PC-9 (cell line): ENCODE results near the gene C16orf46. TPM values are rescaled to one million over a fixed set of nuclear protein-coding genes. Genes with fewer than 3 reads are reported as not detected.

Experiments used
- BruUV-seq: library from RNA; stranded (reverse); fragments of 400-500 nt; replicated peaks from 2 replicates; lab custom pipeline; 2021; lab: Mats Ljungman, UMichigan
- CTCF ChIA-PET: fragments of 300-600 bp; sonication (Branson Sonifier 250); formaldehyde crosslinking; loops from one replicate; lab custom pipeline; 2022; ENCODE audit warnings: antibody characterized with exemption; lab: Charles Lee
- POLR2A ChIA-PET: fragments of 300-600 bp; sonication (Branson Sonifier 250); formaldehyde crosslinking; loops from one replicate; lab custom pipeline; 2022; ENCODE audit warnings: antibody characterized with exemption; ENCODE audit not compliant: unreplicated experiment; lab: Charles Lee
- DNase-seq, 2 experiments: peaks; one replicate each; pipeline versions ENCODE4 v3.0.0 to v3.0.0-alpha.2; 2015 to 2022; ENCODE audit warnings: mixed read lengths in 1 of 2
- H2AFZ ChIP-seq: fragments of 200-600 bp; sonication (generic); 2 replicates; pipeline ENCODE4 v1.8.1; 2017; ENCODE audit warnings: antibody characterized with exemption
- H3F3A ChIP-seq: fragments of 200-600 bp; sonication (generic); 2 replicates; pipeline ENCODE4 v1.8.1; 2017; ENCODE audit warnings: antibody characterized with exemption, mild to moderate bottlenecking, low read depth; ENCODE audit not compliant: insufficient read depth
- H3K27ac ChIP-seq: fragments of 200-600 bp; sonication (generic); 2 replicates; pipeline ENCODE4 v1.6.1; 2016; ENCODE audit warnings: mixed run types
- H3K27me3 ChIP-seq: fragments of 200-600 bp; sonication (generic); 2 replicates; pipeline ENCODE4 v1.6.1; 2016; ENCODE audit warnings: low read depth, mixed run types; ENCODE audit not compliant: insufficient read depth
- H3K36me3 ChIP-seq: fragments of 200-600 bp; sonication (generic); 2 replicates; pipeline ENCODE4 v1.6.1; 2016; ENCODE audit warnings: low read depth, mixed run types
- H3K4me1 ChIP-seq: fragments of 200-600 bp; sonication (generic); replicated peaks from 2 replicates; pipeline ENCODE4 v1.6.1; 2016; ENCODE audit warnings: mixed run types; ENCODE audit not compliant: insufficient read depth
- H3K4me2 ChIP-seq: fragments of 200-600 bp; sonication (generic); 2 replicates; pipeline ENCODE4 v1.6.1; 2017; ENCODE audit warnings: mixed run types
- H3K4me3 ChIP-seq: fragments of 200-600 bp; sonication (generic); 2 replicates; pipeline ENCODE4 v1.6.1; 2016; ENCODE audit warnings: mixed run types
- H3K79me2 ChIP-seq: fragments of 200-600 bp; sonication (generic); 2 replicates; pipeline ENCODE4 v1.6.1; 2017; ENCODE audit warnings: low read depth, mixed run types
- H3K9me2 ChIP-seq: fragments of 200-600 bp; sonication (generic); 2 replicates; pipeline ENCODE4 v1.8.1; 2017; ENCODE audit warnings: mild to moderate bottlenecking; ENCODE audit not compliant: insufficient read depth
- H3K9me3 ChIP-seq: fragments of 200-600 bp; sonication (generic); 2 replicates; pipeline ENCODE4 v1.8.1; 2016; ENCODE audit warnings: low read depth; ENCODE audit not compliant: insufficient read depth
- H4K20me1 ChIP-seq: fragments of 200-600 bp; sonication (generic); 2 replicates; pipeline ENCODE4 v1.8.1; 2017; ENCODE audit not compliant: insufficient read depth
- CTCF ChIP-seq: fragments of 200-600 bp; sonication (generic); conservative IDR thresholded peaks from 2 replicates; pipeline ENCODE4 v1.6.1; 2017; ENCODE audit warnings: mixed run types, antibody characterized with exemption, mild to moderate bottlenecking, moderate library complexity
- EZH2 ChIP-seq: fragments of 200-600 bp; sonication (generic); IDR thresholded peaks from 2 replicates; pipeline ENCODE4 v1.8.0; 2017; ENCODE audit warnings: antibody characterized with exemption, low read depth
- intact Hi-C: fragments of 100-400 bp; cut with micrococcal nuclease; formaldehyde crosslinking; loops from one replicate; pipeline ENCODE4 v1.10.0; 2022; ENCODE audit not compliant: unreplicated experiment
- total RNA-seq: library from RNA; stranded (reverse); gene quantifications from 2 replicates; pipeline ENCODE4 v1.2.3, GENCODE V29; 2021

Gene C16orf46
- total RNA-seq, 1 experiment from 2014 or later: 0.92 TPM

- no peaks in the 10 kb centered on the region for H3F3A ChIP-seq
- peak within 1 kb of the TSS; percentile 24; the same call in 1 of the 2 replicates for H3K27ac ChIP-seq
- H3K27me3 ChIP-seq: no peaks in the 10 kb centered on the region
- peak; percentile 76 to 85 for DNase-seq
- peaks cover 5% of the 10 kb centered on the region; the same call in 1 of the 2 replicates for H4K20me1 ChIP-seq
- CTCF ChIA-PET: interaction anchor here (0.6 to 1.0 kb wide), 7 partner anchors 10 to 1170 kb away, joined by 3 to 6 read pairs (median 4); no protein-coding TSS in a partner anchor
- H3K4me2 ChIP-seq: peak within 1 kb of the TSS; percentile 97
- peaks cover 10% of the 10 kb centered on the region; the same call in 1 of the 2 replicates for H3K36me3 ChIP-seq
- BruUV-seq: no TSS peak
- H3K9me2 ChIP-seq: no peaks in the 10 kb centered on the region
- H2AFZ ChIP-seq: peak within 1 kb of the TSS; percentile 87
- TF ChIP-seq EZH2: no peak
- peak; percentile 84 for TF ChIP-seq CTCF
- peak within 1 kb of the TSS; percentile 91 for H3K4me3 ChIP-seq
- H3K9me3 ChIP-seq: no peaks in the 10 kb centered on the region
- peaks cover 16% of the 10 kb centered on the region for H3K4me1 ChIP-seq
- intact Hi-C loops: loop anchor here (1.0 to 10.0 kb wide), 6 partner anchors 41 to 702 kb away; partner anchors contain the start of gene GAN
- POLR2A ChIA-PET: interaction anchor here (0.6 kb wide), 1 partner anchor 367 kb away, joined by 5 read pairs; no protein-coding TSS in a partner anchor
- peaks cover 43% of the 10 kb centered on the region for H3K79me2 ChIP-seq
These were observed 41.6 kb downstream of the C16orf46 start, which contains the start of gene ATMIN for GRCh38 chr16:81035398-81035974. Gene ATMIN, plus strand, starts transcription at chr16:81035842. Its CDS starts 29 bp downstream, at chr16:81035871.

DNA sequence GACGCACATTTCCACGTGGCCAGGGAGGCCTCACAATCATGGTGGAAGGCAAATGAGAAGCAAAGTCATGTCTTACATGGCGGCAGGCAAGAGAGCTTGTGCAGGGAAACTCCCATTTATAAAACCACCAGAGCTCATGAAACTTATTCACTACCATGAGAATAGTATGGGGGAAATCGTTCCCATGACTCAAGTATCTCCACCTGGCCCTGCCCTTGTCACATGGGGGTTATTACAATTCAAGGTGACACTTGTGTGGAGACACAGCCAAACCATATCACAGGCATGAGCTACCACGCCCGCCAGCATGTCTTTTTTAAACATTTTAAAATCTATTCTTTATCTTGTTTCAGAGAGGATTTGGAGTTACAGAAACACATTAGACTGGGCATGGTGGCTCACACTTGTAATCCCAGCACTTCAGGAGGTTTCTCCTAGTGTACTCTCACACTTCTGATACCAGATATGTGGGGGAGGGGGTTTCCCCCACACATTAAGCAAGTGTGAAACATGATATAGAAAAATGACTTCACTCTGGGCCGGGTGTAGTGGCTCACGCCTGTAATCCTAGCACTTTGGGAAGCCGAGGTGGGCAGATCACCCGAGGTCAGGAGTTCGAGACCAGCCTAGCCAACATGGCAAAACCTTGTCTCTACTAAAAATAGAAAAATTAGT lies 47.0 kb downstream of the C16orf46 start:
- no peaks in the 10 kb centered on the region for H4K20me1 ChIP-seq
- no peaks in the 10 kb centered on the region for H3K9me3 ChIP-seq
- H3K27ac ChIP-seq: no peak overlapping the region
- intact Hi-C loops: loop anchor here (10.0 kb wide), 1 partner anchor 335 kb away; no protein-coding TSS in a partner anchor
- BruUV-seq: no TSS peak
- no peaks in the 10 kb centered on the region for H3K79me2 ChIP-seq
- ChIA-PET CTCF (interaction anchor here (0.6 kb wide), 1 partner anchor 274 kb away, joined by 3 read pairs; no protein-coding TSS in a partner anchor), POLR2A (interaction anchor here (0.6 kb wide), 1 partner anchor 20 kb away, joined by 3 read pairs; no protein-coding TSS in a partner anchor)
- H3K9me2 ChIP-seq: no peaks in the 10 kb centered on the region
- no peak for DNase-seq
- peaks cover 2% of the 10 kb centered on the region for H3K4me1 ChIP-seq
- no peak overlapping the region for H3K4me3 ChIP-seq
- no peak overlapping the region for H2AFZ ChIP-seq
- H3K4me2 ChIP-seq: no peak overlapping the region
- TF ChIP-seq CTCF: no peak
- no peak for TF ChIP-seq EZH2
- peaks cover 4% of the 10 kb centered on the region; the same call in 1 of the 2 replicates for H3K36me3 ChIP-seq
- H3K27me3 ChIP-seq: no peaks in the 10 kb centered on the region
- no peaks in the 10 kb centered on the region for H3F3A ChIP-seq

DNA sequence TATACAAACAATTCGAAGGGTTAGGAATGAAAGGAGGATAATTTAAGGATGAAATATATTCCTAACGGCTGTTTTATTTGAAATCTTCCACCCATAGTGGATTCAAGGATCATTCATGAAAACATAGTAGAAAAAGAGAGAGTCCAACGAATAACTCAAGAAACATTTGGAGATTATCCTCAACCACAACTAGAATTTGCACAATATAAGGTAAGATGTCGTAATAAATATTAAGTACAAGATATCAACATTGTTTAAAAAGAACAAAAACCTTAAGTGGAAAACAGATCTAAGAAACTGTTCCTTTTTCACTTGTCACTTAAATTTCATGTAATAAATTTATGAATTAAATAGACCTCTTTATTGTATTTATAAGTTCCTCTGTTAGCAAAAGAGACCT lies 50.6 kb downstream of the C16orf46 start:
- H3F3A ChIP-seq: peaks cover 4% of the 10 kb centered on the region; the same call in 1 of the 2 replicates
- intact Hi-C loops: no loop called here
- no peak overlapping the region for H2AFZ ChIP-seq
- peaks cover 21% of the 10 kb centered on the region for H3K36me3 ChIP-seq
- no peak for DNase-seq
- no peaks in the 10 kb centered on the region for H3K27me3 ChIP-seq
- no peak overlapping the region for H3K4me3 ChIP-seq
- H4K20me1 ChIP-seq: no peaks in the 10 kb centered on the region
- no peaks in the 10 kb centered on the region for H3K9me2 ChIP-seq
- ChIA-PET POLR2A (no interaction called here), CTCF (no interaction called here)
- BruUV-seq: no TSS peak
- H3K27ac ChIP-seq: no peak overlapping the region
- no peaks in the 10 kb centered on the region for H3K79me2 ChIP-seq
- no peaks in the 10 kb centered on the region for H3K4me1 ChIP-seq
- no peaks in the 10 kb centered on the region for H3K9me3 ChIP-seq
- TF ChIP-seq CTCF: no peak
- no peak for TF ChIP-seq EZH2
- no peak overlapping the region for H3K4me2 ChIP-seq
